ENCODE results near the gene PDCD1LG2.

GRCh38 chr9:5556101-5556705, 45.9 kb downstream of the PDCD1LG2 start:
- no peak for TF ChIP-seq CTCF (IDR thresholded peaks at IDR 0.05)
- TF ChIP-seq POLR2A (IDR thresholded peaks at IDR 0.05): no peak
